NAMALWA (cell line): ENCODE data around the gene CPA3.

Source experiments
- DNase-seq: peaks from one replicate; pipeline ENCODE4 v3.0.0-alpha.2; 2015; ENCODE audit warnings: low spot score

The CPA3 gene

DNA sequence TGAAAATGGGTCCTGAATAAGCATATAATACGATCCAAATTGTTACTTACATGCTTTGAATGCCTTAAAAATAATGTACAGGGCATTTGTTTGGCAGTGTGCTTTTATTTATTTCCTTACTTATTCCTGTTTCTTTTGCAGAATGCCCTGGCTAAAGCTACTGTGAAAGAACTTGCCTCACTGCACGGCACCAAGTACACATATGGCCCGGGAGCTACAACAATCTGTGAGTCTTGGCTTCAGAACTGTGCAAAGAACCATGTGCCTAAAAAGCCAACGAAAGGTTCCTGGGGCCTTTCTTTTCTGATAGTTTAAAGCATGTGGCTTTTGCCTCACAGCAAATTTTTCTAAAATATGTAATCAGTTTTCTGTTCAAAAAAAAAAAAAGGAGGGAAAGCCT lies 7.8 kb upstream of the CPA3 start:
- DNase-seq = no peak

- DNase-seq = peak; percentile 75
Measured at GRCh38 chr3:148861277-148861869, 3.7 kb upstream of the CPA3 start.

DNA sequence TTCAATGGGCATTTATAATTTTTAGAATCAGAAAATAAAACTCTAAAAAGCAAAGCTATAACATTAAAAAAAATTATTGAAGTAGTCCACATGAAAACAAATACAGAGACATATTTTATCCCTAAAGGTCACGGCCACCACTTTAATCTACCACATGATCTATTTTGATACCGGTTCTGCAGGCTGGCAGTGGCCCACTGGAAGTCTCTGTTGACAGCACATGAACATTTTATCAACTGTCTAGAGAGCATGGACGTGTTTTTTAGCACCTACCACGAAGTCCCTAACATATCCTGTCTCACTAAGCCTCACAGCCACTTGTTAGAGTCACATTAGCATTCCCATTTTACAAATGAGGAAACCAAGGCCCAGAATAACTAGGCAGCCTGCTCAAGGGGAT lies 1.8 kb upstream of the CPA3 start:
- DNase-seq = no peak

- DNase-seq = no peak
Measured at GRCh38 chr3:148863814-148864213, 1.3 kb upstream of the CPA3 start.

DNA sequence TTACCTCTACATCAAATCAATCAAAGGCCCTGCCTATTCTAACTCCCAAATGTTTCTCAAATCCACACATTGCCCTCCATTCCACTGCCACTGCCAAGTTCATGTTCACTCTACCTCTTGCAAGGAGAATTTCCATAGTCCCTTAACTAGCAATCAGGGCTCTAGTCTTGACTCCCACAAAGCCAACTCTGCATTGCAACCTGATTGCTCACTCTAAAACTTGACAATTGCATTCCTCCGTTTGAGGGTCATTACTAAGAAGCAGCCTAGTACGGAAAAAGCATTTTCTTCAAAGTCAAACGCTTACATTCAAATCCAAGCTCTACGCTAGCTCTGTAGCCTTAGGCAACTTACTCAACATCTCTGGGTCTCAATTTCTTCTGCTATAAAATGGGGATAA lies 1.2 kb downstream of the CPA3 start:
- DNase-seq = no peak

DNA sequence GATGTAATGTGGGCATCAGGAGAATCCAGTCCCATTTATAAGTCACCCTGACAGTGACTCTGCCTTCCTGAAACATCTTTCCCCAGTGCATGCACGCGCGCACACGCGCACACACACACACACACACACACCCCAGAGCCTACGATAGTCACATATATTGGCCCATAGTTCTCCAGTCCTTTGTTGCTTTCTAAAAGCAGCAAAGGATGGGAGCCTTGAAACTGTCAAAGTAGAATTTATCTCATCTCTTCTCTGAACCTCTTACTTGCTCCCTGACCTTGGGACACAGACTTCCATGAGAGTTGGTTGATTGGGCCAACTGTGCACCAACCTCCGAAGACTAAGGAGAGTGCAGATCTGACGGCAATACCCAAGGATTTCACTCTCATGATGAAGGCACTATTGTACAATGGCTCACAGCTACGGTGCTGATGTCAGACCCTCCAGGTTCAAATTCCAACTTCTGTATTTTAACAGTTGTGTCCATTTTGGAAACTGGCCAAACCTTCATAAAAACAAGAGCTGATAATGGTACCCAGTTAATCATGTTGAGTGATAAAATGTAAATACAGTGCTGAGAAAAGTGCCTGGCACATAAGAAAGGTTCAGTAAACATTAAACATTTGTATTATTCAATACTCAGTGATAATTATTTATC lies 8.3 kb downstream of the CPA3 start:
- no peak for DNase-seq

- DNase-seq = no peak
Measured at GRCh38 chr3:148873977-148874376, 8.9 kb downstream of the CPA3 start.

GRCh38 chr3:148878095-148878494 lies 13.0 kb downstream of the CPA3 start:
- no peak for DNase-seq

- DNase-seq = no peak
Measured at GRCh38 chr3:148879256-148879655, 14.2 kb downstream of the CPA3 start.

DNA sequence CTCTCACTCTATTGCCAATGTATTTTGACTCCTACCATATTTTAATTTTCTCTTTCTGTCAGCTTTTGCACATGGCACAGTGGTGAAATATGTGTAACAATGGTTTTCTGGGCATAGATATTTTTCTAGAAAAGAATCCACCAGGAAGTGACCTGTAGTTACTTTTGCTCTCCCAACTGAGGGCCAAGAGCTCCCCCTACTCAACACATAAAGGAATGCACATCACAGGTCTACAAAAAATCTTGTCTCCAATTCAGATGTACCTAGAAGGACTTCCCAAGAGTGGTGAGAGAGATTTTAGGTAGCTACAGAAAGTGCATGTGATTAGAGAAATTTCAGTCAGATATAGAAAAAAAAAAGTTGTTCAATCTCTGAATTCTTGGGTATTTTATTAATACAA lies 15.6 kb downstream of the CPA3 start:
- peak; percentile 54 for DNase-seq

GRCh38 chr3:148881286-148881685 lies 16.2 kb downstream of the CPA3 start:
- no peak for DNase-seq

- DNase-seq = no peak
Measured at GRCh38 chr3:148882288-148882687, 17.2 kb downstream of the CPA3 start.

DNA sequence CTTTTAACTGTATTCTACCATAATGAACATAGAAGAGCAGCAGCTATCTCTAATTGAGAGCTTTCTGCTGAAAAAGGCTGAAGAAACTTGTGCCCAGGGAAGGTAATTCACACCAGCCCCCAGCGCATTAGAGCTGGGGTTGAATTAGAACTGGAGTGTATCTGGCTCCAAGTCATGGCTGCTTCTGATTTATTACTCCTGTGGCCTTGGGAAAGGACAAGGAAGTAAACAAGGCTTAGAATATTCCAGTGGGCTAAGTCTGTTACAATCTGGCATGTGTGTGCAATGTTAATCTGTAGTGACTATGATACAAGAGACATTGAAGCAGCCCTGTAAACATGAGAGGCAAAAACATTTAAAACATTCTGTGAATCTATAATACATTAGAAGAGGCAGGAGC lies 18.1 kb downstream of the CPA3 start:
- no peak for DNase-seq

- no peak for DNase-seq
Measured at GRCh38 chr3:148884261-148884660, 19.2 kb downstream of the CPA3 start.

GRCh38 chr3:148889828-148890227 lies 24.7 kb downstream of the CPA3 start:
- DNase-seq = no peak

DNA sequence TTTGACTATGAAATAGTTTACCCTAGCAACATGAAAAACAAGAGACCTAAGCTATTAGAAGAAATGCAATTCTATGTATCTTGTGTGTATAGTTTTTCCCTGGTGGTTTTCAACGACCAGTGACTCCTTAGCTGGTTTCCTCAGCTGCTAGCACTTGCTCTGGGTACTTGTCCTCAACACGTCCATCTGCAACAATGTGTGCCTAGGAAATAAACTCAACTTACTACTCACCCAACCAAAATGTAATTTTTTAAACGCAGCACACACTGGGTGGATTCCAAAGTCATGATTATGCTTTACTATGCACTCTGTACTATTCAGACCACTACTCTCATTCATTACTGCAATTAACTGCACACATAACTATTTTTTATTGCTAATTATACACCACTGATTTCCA lies 31.0 kb downstream of the CPA3 start:
- DNase-seq = no peak

DNA sequence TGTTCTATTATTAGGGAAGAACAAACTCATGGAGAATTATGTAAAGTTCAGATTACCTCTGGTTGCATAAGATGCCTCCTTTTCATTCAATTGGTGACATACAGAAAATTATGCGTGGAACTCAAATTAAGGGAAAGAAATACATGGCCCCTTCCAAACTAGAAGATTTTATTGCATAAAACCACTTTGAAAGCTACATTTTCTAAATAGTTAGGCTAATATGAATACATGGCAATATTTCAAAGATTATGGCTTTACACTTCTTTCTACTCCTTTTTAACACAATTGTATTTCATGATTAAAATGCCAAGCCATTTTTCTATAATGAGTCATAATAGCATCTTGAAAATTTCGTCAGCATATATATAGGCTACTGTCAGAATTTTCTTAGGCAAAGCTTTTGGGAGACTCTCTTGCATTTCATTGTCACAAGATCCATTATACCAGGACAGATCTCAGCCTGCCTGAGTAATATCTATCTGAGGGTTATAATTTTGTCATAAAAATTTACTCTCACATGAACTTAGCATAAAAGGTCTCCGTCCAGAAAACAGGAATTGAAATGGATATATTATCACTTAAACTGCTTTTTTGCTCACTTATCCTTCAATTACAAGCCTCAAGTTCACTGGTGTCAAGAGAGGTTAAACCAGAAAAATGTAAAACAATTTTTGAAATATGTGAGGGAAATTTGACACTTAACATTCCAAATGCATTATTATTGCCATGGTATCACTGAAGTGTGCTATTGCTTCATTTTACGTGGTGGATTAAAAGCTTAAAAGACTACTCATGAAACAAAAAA lies 37.1 kb downstream of the CPA3 start:
- no peak for DNase-seq

DNA sequence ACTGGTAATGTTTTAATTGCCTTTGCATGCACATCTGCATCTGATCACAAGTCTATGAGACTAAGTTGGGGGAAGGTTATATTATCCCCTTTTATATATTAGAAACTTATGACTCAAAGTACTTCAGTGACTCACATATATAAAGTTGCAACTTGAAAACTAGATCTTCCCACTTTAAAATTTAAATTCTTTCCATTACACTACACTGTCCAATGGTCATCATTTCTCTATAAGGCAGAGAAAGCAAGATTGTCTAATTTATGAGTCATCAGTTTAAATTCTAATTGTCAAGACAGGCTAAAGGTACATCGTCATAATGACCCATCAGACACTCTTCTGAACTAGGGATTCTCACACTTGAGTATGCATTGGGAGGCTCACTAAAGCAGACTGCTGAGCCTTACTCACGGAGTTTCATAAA lies 37.9 kb downstream of the CPA3 start:
- no peak for DNase-seq

GRCh38 chr3:148903941-148904340 lies 38.8 kb downstream of the CPA3 start:
- DNase-seq = no peak

DNA sequence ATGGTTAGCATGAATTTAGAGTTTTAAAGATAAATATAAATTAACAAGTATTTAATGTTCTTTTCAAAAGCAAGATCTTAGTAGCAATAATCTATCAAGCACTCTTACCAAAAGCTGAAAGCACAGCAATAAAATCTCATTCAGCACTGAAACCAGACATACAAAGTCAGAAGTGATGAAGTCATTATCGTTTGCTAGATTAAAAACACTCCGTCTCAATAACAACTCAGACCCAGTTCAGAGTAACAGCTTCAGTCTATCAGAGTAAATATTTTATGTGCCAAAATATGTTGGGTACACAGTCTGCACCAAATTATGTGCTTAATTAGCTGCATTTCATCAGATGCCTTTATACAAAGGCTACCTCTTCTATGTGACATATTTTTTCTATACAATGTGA lies 41.6 kb downstream of the CPA3 start:
- DNase-seq = no peak

- DNase-seq = no peak
Measured at GRCh38 chr3:148911173-148911572, 46.1 kb downstream of the CPA3 start.

DNA sequence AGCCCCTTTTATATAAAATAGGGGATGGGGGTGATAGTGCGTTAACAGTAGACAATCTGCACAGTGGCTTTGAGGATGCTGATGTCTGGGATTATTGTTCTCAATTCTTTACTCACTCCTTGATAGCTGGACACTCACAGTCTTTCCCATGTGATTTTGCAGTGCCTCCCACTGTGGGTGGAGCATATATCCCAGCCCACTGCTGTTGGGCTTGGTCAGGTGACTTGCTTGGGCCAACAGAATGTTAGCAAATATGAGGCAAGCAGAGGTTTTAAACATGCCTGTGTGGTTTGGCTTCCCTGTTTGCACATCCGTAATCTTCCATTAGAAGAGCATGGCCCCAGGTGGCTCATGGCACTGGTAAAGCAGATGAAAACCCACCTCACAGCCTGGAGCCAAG lies 46.5 kb downstream of the CPA3 start:
- DNase-seq = no peak

GRCh38 chr3:148914936-148915690 lies 50.0 kb downstream of the CPA3 start:
- DNase-seq = no peak
